HL-60 (cell line): ENCODE results near the gene NUP93.

ENCODE experiments used
- POLR2AphosphoS5 ChIP-seq: IDR thresholded peaks from 2 replicates; pipeline ENCODE4 v1.6.1; 2012; ENCODE audit warnings: low read depth
- SPI1 ChIP-seq: IDR thresholded peaks from 2 replicates; pipeline ENCODE4 v1.6.1; 2012; ENCODE audit warnings: low read depth, mild to moderate bottlenecking, borderline replicate concordance
- TF ChIP-seq, protein P1 (sequence below): IDR thresholded peaks from one replicate; pipeline ENCODE4 v1.5.1; 2011; ENCODE audit warnings: low read length, control low read depth, inconsistent platforms; ENCODE audit not compliant: insufficient read depth
- TF ChIP-seq, protein P2 (sequence below): IDR thresholded peaks from 2 replicates; pipeline ENCODE4 v1.6.1; 2012; ENCODE audit warnings: low read depth; ENCODE audit not compliant: insufficient replicate concordance

DNA sequence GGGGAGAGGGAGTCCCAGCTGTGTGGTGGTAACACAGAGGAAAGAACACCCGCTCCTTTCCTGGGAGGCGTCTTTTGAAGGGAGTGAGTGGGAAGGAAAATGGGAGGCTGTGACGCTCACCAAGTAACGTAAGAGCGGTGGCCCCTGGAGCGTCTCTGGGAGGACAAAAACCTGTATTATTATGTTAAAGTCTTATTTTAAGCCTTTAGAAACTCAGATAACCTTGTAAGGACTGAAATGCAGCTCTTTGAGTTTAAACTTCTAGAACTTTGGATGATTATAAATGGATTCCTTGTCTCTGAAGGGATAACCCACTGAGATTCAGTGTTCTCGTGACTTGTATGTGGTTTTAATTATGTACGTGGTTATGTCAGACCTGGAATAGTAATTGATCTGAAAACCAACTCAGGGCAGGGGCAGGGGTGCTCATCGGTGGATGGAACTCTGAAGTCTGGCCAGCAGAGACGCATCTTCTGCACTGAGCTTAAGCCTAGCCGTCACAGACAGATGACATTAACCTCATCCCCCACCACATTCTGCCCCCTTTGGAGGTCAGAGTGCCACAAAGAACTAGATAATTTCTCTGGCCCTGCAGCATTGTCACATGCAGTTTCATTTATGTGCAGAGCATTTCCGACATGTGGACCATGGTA, 93.3 kb downstream of the NUP93 start:
- TF ChIP-seq POLR2AphosphoS5 (no peak), SPI1 (no peak)
- TF ChIP-seq, protein P1, sequence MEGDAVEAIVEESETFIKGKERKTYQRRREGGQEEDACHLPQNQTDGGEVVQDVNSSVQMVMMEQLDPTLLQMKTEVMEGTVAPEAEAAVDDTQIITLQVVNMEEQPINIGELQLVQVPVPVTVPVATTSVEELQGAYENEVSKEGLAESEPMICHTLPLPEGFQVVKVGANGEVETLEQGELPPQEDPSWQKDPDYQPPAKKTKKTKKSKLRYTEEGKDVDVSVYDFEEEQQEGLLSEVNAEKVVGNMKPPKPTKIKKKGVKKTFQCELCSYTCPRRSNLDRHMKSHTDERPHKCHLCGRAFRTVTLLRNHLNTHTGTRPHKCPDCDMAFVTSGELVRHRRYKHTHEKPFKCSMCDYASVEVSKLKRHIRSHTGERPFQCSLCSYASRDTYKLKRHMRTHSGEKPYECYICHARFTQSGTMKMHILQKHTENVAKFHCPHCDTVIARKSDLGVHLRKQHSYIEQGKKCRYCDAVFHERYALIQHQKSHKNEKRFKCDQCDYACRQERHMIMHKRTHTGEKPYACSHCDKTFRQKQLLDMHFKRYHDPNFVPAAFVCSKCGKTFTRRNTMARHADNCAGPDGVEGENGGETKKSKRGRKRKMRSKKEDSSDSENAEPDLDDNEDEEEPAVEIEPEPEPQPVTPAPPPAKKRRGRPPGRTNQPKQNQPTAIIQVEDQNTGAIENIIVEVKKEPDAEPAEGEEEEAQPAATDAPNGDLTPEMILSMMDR: no peak
- TF ChIP-seq, protein P2, sequence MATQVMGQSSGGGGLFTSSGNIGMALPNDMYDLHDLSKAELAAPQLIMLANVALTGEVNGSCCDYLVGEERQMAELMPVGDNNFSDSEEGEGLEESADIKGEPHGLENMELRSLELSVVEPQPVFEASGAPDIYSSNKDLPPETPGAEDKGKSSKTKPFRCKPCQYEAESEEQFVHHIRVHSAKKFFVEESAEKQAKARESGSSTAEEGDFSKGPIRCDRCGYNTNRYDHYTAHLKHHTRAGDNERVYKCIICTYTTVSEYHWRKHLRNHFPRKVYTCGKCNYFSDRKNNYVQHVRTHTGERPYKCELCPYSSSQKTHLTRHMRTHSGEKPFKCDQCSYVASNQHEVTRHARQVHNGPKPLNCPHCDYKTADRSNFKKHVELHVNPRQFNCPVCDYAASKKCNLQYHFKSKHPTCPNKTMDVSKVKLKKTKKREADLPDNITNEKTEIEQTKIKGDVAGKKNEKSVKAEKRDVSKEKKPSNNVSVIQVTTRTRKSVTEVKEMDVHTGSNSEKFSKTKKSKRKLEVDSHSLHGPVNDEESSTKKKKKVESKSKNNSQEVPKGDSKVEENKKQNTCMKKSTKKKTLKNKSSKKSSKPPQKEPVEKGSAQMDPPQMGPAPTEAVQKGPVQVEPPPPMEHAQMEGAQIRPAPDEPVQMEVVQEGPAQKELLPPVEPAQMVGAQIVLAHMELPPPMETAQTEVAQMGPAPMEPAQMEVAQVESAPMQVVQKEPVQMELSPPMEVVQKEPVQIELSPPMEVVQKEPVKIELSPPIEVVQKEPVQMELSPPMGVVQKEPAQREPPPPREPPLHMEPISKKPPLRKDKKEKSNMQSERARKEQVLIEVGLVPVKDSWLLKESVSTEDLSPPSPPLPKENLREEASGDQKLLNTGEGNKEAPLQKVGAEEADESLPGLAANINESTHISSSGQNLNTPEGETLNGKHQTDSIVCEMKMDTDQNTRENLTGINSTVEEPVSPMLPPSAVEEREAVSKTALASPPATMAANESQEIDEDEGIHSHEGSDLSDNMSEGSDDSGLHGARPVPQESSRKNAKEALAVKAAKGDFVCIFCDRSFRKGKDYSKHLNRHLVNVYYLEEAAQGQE: no peak
